Measurements from ENCODE around the gene CRB2.

CRB2 gene

DNA sequence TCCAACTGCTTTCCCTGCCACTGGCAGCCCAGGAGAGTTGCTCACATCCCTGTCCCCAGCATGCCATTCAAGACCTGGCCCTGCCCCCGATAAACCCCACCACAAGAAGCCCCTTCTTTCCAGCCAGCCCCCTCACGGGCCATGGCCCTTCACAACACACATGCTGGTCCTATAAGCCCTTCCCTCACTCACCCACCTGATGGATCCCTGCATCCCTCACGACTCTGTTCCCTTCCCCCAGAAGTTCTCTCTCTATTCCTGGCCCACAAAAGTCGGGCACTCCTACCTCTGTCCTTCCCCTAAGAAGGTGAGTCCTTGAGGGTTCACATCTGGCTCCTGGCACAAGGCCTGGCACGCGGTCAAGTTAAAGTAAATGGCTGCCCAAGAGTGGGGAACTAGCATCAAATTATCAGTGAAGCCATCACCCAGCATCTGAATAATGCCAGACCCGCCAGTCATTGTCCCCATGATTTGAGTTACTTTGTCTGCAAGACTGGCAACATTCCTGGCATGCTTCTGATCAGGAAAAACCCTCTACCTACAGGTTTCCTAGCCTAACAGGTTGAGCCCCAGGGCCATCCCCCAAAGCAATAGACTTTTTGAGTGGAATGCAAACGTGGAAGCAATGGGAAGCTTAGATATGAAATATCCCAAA is 65.9 kb downstream of the CRB2 start:
- DNase-seq (ENCODE audit: low read depth in 3 of 3), result no peak

GRCh38 chr9:123422635-123423310 is 66.8 kb downstream of the CRB2 start:
- DNase-seq (ENCODE audit: low read depth in 3 of 3), result no peak

DNA sequence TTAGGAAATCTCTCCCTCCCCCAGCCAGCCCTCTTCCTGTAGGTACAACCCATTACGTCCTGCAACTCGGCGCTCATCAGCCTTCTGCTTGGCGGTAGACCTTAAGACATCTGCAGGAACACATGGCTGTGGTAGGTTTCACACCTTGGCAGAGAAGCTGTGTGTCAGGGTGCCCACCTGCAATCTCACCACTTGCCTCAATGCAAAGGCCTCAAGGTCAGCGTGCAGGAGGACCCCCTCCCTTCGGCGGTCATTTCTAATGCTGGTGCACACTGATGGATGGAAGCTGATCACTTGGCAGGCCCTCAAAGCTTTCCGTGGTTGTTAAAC is 67.3 kb downstream of the CRB2 start:
- DNase-seq (ENCODE audit: low read depth in 3 of 3), result no peak

- DNase-seq (ENCODE audit: low read depth in 3 of 3), result no peak
Observed at GRCh38 chr9:123424131-123424530, 68.1 kb downstream of the CRB2 start.

GRCh38 chr9:123424552-123425225 is 68.7 kb downstream of the CRB2 start:
- no peak for DNase-seq (ENCODE audit: low read depth in 3 of 3)

- DNase-seq (ENCODE audit: low read depth in 3 of 3), result no peak
Observed at GRCh38 chr9:123425261-123425821, 69.3 kb downstream of the CRB2 start.

GRCh38 chr9:123425836-123426365 is 69.9 kb downstream of the CRB2 start:
- DNase-seq (ENCODE audit: low read depth in 3 of 3), result no peak

- no peak for DNase-seq (ENCODE audit: low read depth in 3 of 3)
Observed at GRCh38 chr9:123426406-123426805, 70.4 kb downstream of the CRB2 start.

All from stimulated activated CD4-positive, alpha-beta T cell treated with anti-CD3 and anti-CD28 coated beads, TNF-alpha, amount 100 ng/mL, for 4 hours (primary cell).